Chondrocyte (in vitro differentiated cells): ENCODE data around the gene NEGR1. TPM values are rescaled to one million over a fixed set of nuclear protein-coding genes. Genes with fewer than 3 reads are reported as not detected.

Source experiments
- DNase-seq: peaks from one replicate; pipeline ENCODE4 v3.0.0; 2021; ENCODE audit warnings: mixed read lengths, low spot score
- H3K27ac Mint-ChIP-seq: one replicate; pipeline ENCODE4 v1.8.0; 2021; ENCODE audit warnings: mild to moderate bottlenecking, moderate library complexity, mixed read lengths; ENCODE audit not compliant: unreplicated experiment
- H3K27me3 Mint-ChIP-seq: 2 replicates; pipeline ENCODE4 v1.8.0; 2021; ENCODE audit warnings: low read depth, mixed read lengths
- H3K36me3 Mint-ChIP-seq: 2 replicates; pipeline ENCODE4 v1.8.0; 2021; ENCODE audit warnings: low read depth, mixed read lengths
- H3K4me1 Mint-ChIP-seq: 2 replicates; pipeline ENCODE4 v1.8.0; 2021; ENCODE audit warnings: low read depth, mild to moderate bottlenecking, mixed read lengths
- H3K4me3 Mint-ChIP-seq: one replicate; pipeline ENCODE4 v1.8.0; 2021; ENCODE audit warnings: mild to moderate bottlenecking, moderate library complexity, mixed read lengths; ENCODE audit not compliant: unreplicated experiment
- H3K9me3 Mint-ChIP-seq: 2 replicates; pipeline ENCODE4 v1.8.0; 2021; ENCODE audit warnings: low read depth, mixed read lengths
- CTCF ChIP-seq: fragments of 200-600 bp; sonication (generic); IDR thresholded peaks from 2 replicates; pipeline ENCODE4 v1.5.0; 2021; ENCODE audit warnings: antibody characterized with exemption, mild to moderate bottlenecking, moderate library complexity
- total RNA-seq: library from RNA; stranded (reverse); gene quantifications from 3 replicates; pipeline ENCODE4 v1.2.1, GENCODE V29; 2021

The NEGR1 gene
- total RNA-seq, 1 donor from 2014 or later, result 7.7 TPM

GRCh38 chr1:71930511-71930910 is 351.8 kb downstream of the NEGR1 start:
- Mint-ChIP-seq H3K9me3 (no peaks in the 10 kb centered on the region), H3K36me3 (no peaks in the 10 kb centered on the region), H3K4me1 (no peaks in the 10 kb centered on the region), H3K4me3 (no peak overlapping the region), H3K27me3 (no peaks in the 10 kb centered on the region), H3K27ac (no peak overlapping the region)
- DNase-seq, result no peak
- TF ChIP-seq CTCF, result no peak

GRCh38 chr1:71921935-71922559 is 360.3 kb downstream of the NEGR1 start:
- Mint-ChIP-seq H3K27ac (no peak overlapping the region), H3K9me3 (peaks cover 2% of the 10 kb centered on the region), H3K27me3 (no peaks in the 10 kb centered on the region), H3K4me3 (no peak overlapping the region), H3K4me1 (no peaks in the 10 kb centered on the region), H3K36me3 (no peaks in the 10 kb centered on the region)
- TF ChIP-seq CTCF, result no peak
- no peak for DNase-seq

- H3K4me1 Mint-ChIP-seq, result no peaks in the 10 kb centered on the region
- H3K4me3 Mint-ChIP-seq, result no peak overlapping the region
- H3K36me3 Mint-ChIP-seq, result no peaks in the 10 kb centered on the region
- H3K27me3 Mint-ChIP-seq, result no peaks in the 10 kb centered on the region
- H3K9me3 Mint-ChIP-seq, result peaks cover 2% of the 10 kb centered on the region
- DNase-seq, result no peak
- no peak for TF ChIP-seq CTCF
- H3K27ac Mint-ChIP-seq, result no peak overlapping the region
These were observed 361.1 kb downstream of the NEGR1 start for GRCh38 chr1:71921204-71921603.

GRCh38 chr1:71920556-71920955 is 361.8 kb downstream of the NEGR1 start:
- Mint-ChIP-seq H3K27ac (no peak overlapping the region), H3K27me3 (no peaks in the 10 kb centered on the region), H3K4me1 (no peaks in the 10 kb centered on the region), H3K36me3 (no peaks in the 10 kb centered on the region), H3K4me3 (no peak overlapping the region), H3K9me3 (peaks cover 2% of the 10 kb centered on the region)
- no peak for DNase-seq
- no peak for TF ChIP-seq CTCF

GRCh38 chr1:71919811-71920509 is 362.4 kb downstream of the NEGR1 start:
- no peak for TF ChIP-seq CTCF
- H3K4me3 Mint-ChIP-seq, result no peak overlapping the region
- H3K27ac Mint-ChIP-seq, result no peak overlapping the region

More at GRCh38 chr1:71919811-71920509, 362.4 kb downstream of the NEGR1 start:
- no peaks in the 10 kb centered on the region for H3K4me1 Mint-ChIP-seq
- no peaks in the 10 kb centered on the region for H3K27me3 Mint-ChIP-seq
- H3K36me3 Mint-ChIP-seq, result no peaks in the 10 kb centered on the region
- peaks cover 2% of the 10 kb centered on the region for H3K9me3 Mint-ChIP-seq
- DNase-seq, result no peak
